ENCODE results near the gene TMEM191C.

TMEM191C gene

DNA sequence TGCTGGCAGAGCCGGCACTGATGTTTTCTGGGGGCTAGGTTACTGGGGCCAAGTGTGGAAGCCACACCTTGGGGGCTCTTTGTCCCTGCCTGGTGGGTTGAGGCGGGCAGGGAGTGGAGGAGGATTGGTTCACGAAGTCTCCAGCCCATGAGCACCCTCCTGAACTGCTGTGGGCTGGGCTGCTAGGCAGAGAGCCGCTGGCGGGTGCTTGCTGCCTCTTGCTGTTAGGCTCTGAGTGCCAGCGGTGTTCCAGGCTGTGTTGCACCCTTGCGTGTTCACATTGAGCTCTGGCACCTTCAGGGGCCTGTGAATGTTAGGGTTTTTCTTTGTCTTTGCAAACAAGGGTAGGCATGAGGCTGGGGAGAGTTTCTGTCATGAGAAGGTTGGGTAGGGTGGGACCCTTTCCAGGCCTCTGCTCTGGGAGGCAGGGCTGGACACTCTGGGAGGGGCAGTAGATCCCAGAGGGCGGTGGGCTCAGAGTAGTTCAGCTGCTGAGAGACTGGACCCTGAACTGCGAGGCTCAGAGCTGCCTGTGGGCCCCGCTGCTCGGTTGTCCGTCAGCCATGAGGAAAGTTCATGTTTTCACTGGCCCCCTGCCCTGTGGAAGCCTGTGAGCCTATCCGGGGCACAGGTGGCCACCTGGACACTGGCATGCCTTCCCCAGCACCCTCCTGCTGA is 24.0 kb upstream of the TMEM191C start:
- TF ChIP-seq, protein P1, sequence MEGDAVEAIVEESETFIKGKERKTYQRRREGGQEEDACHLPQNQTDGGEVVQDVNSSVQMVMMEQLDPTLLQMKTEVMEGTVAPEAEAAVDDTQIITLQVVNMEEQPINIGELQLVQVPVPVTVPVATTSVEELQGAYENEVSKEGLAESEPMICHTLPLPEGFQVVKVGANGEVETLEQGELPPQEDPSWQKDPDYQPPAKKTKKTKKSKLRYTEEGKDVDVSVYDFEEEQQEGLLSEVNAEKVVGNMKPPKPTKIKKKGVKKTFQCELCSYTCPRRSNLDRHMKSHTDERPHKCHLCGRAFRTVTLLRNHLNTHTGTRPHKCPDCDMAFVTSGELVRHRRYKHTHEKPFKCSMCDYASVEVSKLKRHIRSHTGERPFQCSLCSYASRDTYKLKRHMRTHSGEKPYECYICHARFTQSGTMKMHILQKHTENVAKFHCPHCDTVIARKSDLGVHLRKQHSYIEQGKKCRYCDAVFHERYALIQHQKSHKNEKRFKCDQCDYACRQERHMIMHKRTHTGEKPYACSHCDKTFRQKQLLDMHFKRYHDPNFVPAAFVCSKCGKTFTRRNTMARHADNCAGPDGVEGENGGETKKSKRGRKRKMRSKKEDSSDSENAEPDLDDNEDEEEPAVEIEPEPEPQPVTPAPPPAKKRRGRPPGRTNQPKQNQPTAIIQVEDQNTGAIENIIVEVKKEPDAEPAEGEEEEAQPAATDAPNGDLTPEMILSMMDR (IDR thresholded peaks at IDR 0.05; ENCODE audit: low read depth, low read length, missing control alignments), result no peak
- no peak overlapping the region for H3K4me3 ChIP-seq (replicated peaks; ENCODE audit: low read depth, low read length)
- DNase-seq (ENCODE audit: extremely low read depth, low read depth), result no peak

DNA sequence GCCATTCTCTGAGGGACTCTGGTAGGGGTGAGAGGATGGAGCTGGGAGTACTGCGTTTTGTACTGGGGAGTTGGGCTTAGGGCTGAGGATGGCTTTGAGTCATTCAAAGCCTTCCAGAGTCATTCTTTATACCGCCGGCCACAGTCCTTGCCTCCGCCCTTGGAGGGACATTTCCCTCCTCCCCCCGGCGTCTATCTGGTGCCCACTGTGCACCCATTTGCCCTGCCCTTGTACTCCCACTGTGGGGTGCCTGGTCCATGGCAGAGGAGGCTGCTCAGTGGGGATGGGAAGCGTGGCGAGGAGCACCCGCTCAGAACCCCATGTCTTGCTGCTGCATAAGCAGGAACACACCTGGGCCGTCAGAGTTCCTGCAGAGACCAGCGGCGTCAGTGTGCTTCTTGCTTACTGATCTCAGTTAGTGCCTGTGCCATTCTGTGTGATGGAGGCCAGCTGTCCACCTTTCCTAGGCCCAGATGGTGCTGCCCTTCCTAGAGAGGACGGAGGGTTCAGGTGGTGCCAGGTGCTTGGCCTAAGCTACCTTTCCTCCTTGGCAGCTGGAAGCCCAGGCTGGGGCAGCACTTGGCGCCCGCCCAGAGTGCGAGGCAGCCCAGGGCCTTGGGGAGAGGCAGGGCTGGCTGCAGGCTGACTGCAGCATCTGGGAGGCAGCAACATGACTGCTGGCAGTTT is 23.3 kb upstream of the TMEM191C start:
- H3K4me3 ChIP-seq (replicated peaks; ENCODE audit: low read depth, low read length), result no peak overlapping the region
- no peak for DNase-seq (ENCODE audit: extremely low read depth, low read depth)
- TF ChIP-seq, protein P1 (IDR thresholded peaks at IDR 0.05; ENCODE audit: low read depth, low read length, missing control alignments), result no peak

DNA sequence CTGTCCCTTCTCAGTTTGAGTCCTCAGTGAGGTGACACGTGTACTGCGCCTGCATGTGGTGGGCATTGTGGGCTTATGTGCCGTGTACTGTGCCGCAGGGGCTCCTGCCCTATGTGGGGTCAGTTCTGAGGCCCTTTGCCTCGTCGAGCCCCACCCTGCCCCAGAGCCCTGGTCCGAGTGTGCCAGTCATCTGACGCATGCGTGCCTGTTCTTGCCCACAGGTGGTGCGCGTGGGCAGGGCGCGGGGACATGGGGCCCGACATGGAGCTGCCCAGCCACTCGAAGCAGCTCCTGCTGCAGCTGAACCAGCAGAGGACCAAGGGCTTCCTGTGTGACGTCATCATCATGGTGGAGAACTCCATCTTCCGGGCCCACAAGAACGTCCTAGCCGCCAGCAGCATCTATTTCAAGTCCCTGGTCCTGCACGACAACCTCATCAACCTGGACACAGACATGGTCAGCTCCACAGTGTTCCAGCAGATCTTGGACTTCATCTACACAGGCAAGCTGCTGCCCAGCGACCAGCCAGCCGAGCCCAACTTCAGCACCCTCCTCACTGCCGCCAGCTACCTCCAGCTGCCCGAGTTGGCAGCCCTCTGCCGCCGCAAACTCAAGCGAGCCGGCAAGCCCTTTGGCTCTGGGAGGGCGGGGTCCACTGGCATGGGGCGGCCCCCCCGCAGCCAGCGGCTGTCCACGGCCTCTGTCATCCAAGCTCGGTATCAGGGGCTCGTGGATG is 22.3 kb upstream of the TMEM191C start:
- TF ChIP-seq, protein P1 (IDR thresholded peaks at IDR 0.05; ENCODE audit: low read depth, low read length, missing control alignments), result no peak
- DNase-seq (ENCODE audit: extremely low read depth, low read depth), result no peak

DNA sequence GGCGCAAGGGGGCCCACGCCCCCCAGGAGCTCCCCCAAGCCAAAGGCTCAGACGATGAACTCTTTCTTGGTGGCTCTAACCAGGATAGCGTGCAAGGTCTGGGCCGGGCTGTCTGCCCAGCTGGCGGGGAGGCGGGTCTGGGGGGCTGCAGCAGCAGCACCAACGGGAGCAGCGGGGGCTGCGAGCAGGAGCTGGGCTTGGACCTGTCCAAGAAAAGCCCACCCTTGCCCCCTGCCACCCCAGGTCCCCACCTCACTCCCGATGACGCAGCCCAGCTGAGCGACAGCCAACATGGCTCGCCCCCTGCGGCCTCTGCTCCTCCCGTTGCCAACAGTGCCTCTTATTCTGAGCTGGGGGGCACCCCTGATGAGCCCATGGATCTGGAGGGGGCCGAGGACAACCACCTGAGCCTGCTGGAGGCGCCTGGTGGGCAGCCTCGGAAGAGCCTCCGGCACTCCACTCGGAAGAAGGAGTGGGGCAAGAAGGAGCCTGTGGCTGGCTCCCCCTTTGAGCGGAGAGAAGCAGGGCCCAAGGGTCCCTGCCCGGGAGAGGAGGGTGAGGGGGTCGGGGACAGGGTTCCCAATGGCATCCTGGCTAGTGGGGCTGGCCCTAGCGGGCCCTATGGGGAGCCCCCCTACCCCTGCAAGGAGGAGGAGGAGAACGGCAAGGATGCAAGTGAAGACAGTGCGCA is 21.6 kb upstream of the TMEM191C start:
- no peak for DNase-seq (ENCODE audit: extremely low read depth, low read depth)

More for the DNA sequence above, 22.3 kb upstream of the TMEM191C start:
- no peak overlapping the region for H3K4me3 ChIP-seq (replicated peaks; ENCODE audit: low read depth, low read length)

DNA sequence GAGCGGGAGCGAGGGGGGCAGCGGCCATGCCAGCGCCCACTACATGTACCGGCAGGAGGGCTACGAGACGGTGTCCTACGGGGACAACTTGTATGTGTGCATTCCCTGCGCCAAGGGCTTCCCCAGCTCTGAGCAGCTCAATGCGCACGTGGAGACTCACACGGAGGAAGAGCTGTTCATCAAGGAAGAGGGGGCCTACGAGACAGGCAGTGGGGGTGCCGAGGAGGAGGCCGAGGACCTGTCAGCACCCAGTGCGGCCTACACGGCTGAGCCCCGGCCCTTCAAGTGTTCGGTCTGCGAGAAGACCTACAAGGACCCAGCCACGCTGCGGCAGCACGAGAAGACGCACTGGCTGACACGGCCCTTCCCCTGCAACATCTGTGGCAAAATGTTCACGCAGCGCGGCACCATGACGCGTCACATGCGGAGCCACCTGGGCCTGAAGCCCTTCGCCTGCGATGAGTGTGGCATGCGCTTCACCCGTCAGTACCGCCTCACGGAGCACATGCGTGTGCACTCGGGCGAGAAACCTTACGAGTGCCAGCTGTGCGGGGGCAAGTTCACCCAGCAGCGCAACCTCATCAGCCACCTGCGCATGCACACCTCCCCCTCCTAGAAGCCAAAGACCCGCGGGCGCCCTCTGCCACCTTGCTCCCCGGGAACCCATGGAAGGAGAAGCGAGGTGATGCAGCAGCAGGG is 20.9 kb upstream of the TMEM191C start:
- no peak overlapping the region for H3K4me3 ChIP-seq (replicated peaks; ENCODE audit: low read depth, low read length)
- TF ChIP-seq, protein P1 (IDR thresholded peaks at IDR 0.05; ENCODE audit: low read depth, low read length, missing control alignments), result no peak
- DNase-seq (ENCODE audit: extremely low read depth, low read depth), result no peak

More for the DNA sequence above, 21.6 kb upstream of the TMEM191C start:
- TF ChIP-seq, protein P1 (IDR thresholded peaks at IDR 0.05; ENCODE audit: low read depth, low read length, missing control alignments), result no peak
- no peak overlapping the region for H3K4me3 ChIP-seq (replicated peaks; ENCODE audit: low read depth, low read length)
